C4-2B (cell line): ENCODE data around the gene SNX19.

Experiments
- H3K27ac ChIP-seq: fragments of 450-650 bp; 2 replicates; pipeline ENCODE4 v1.5.1; 2017
- ZFX ChIP-seq: fragments of 450-650 bp; IDR thresholded peaks from 2 replicates; pipeline ENCODE4 v1.6.1; 2017
- TF ChIP-seq, protein P1 (sequence below): fragments of 450-650 bp; conservative IDR thresholded peaks from 2 replicates; pipeline ENCODE4 v1.5.1; 2017; ENCODE audit warnings: mild to moderate bottlenecking

Gene SNX19

DNA sequence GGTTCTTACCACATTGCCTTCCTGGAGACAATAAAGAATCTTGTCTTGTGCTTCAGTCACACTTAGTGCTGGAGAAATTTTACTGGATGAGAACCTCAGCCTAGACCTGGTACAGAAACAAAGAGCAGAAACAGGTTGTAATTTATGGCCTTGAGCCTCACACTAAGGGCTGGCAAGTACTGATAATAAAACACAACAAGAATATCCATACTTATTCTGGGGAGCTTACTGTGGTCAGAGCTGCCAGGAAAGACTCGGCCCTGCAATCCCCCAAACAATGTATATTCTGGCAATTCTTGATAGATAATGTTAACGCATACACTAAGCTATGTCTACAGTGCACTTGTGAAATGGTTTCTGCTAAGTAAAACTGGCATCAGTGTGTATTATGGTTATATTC lies 9.7 kb downstream of the SNX19 start:
- TF ChIP-seq ZFX, result no peak
- TF ChIP-seq, protein P1, sequence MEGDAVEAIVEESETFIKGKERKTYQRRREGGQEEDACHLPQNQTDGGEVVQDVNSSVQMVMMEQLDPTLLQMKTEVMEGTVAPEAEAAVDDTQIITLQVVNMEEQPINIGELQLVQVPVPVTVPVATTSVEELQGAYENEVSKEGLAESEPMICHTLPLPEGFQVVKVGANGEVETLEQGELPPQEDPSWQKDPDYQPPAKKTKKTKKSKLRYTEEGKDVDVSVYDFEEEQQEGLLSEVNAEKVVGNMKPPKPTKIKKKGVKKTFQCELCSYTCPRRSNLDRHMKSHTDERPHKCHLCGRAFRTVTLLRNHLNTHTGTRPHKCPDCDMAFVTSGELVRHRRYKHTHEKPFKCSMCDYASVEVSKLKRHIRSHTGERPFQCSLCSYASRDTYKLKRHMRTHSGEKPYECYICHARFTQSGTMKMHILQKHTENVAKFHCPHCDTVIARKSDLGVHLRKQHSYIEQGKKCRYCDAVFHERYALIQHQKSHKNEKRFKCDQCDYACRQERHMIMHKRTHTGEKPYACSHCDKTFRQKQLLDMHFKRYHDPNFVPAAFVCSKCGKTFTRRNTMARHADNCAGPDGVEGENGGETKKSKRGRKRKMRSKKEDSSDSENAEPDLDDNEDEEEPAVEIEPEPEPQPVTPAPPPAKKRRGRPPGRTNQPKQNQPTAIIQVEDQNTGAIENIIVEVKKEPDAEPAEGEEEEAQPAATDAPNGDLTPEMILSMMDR, result no peak
- H3K27ac ChIP-seq, result no peak overlapping the region

DNA sequence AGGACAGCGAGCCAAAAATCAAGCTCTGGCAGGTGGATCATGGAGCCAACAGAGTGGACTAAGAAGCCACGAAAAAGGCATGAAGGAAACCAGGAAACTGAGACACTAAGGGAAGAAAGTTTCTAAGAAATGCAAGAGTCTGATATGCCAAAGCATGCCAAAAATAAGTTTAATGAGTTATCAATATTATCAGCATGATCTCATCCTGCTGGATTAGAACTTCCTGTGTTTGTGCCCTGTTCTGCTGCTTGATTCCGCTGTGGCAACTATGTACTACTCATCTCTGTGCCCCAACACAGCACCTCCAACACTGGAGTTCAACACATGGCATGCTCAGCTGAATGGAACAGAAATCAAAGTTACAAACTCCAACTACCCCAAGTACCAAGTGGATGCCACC lies 10.8 kb downstream of the SNX19 start:
- no peak for TF ChIP-seq ZFX
- TF ChIP-seq, protein P1, result no peak
- H3K27ac ChIP-seq, result no peak overlapping the region

DNA sequence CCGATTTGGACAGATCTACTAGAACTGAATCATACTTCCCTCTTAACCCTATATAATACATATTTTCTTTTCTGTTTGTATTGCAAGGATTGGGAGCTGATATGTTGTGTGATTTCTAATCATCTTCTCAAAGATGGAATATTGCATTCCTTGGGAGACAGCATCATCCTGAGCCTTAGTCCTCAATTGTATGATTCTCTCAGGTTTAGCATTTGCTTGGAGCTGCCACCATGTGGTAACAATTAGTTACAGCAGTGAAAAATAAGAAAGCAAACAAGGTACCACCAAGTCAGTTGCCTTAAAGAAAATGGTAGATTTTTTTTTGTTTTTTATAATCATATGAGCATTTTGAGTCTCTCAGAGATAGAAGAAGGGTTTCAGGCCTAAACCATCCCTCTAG lies 11.9 kb downstream of the SNX19 start:
- TF ChIP-seq, protein P1, result peak; percentile 69
- no peak for TF ChIP-seq ZFX
- H3K27ac ChIP-seq, result no peak overlapping the region

DNA sequence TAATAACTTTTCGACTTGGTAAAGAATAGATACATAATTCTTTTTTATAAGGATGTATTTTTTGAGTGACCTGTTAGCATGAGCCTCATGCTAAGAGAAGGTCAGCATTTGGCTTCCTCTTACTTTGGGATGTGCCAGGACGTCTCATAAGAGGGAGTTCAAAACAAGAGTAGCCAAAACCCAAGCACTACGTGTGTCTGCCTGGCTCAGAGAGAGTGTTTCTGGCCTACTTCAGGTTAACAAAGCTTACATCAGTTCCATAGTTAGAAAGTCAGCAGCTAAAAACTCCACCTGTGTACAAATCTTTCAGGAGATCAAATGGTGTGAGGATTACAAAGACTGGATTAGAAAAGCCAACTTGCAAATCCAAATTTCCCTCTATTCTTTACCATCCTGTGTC lies 13.9 kb downstream of the SNX19 start:
- no peak overlapping the region for H3K27ac ChIP-seq
- no peak for TF ChIP-seq ZFX
- TF ChIP-seq, protein P1, result no peak

DNA sequence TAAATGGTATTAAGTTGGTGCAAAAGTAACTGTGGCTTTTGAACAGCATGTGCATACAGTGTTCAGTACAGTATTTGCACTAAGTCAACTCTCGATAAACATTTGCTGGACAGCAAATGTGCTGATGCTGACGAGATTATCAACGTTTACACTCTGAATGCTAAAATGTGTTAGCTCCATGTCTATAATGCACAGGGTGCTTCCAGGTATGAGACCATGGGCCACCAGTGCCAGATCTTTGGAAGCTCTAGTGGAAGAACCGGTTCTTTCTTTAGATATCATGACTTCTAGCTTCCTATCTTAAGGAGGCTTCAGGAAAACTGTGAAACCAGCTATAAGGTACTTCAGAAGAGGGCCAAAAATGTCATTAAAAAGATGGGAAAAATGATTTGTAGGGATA lies 17.2 kb downstream of the SNX19 start:
- TF ChIP-seq, protein P1, result no peak
- no peak for TF ChIP-seq ZFX
- H3K27ac ChIP-seq, result no peak overlapping the region; the same call in 1 of the 2 replicates

DNA sequence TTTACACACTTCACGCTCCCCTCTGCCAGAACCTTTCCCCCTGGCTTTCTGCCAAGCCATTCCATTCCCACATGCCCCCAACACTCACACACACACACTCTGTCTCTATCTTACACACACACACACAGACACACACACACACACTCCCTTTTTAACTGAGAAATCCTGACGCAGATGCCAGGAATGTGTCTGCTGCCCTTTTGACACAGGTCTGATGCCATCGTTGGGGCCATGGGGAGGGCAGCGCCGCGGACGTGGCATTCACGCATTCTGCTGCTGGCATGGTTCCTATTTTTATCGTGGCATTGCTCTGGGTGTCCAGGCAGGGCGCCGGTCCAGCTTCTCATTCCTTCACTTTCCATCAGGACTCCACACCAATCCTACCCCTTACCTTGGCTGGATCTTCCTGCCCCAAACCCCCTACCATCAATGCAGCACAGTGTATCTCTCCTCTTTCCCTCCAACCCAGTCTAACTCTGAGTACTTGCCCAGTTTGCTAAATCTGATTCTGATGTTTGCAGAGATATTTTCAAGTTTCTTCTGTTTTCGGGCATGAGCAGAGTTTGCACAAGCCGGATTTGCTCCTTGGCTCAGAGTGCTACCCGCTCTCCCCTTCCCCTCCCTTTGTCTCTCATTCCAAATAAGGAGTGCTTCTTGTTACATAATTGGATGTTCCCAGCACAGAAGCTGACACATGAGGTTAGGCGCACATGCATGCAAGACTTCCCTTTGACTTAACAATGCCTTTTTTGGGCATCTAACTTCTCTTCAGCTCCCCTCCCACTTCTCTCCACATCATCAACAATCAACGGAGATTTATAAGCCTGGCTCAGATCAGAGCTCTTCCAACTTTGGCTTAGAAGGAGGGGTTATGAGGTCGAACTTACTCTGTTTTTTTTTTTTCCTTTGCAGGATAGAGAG lies 18.8 kb downstream of the SNX19 start:
- no peak overlapping the region for H3K27ac ChIP-seq

More for the DNA sequence above, 18.8 kb downstream of the SNX19 start:
- TF ChIP-seq ZFX, result no peak
- TF ChIP-seq, protein P1, result no peak
